Stimulated activated CD4-positive, alpha-beta T cell treated with anti-CD3 and anti-CD28 coated beads, Interleukin-4, amount 100 ng/mL, for 4 hours (primary cell): ENCODE measurements around the gene ERMARD.
A peak's percentile ranks its signal among the peaks of the same experiment; 100 is the strongest.

Experiments
- DNase-seq, 2 experiments: peaks; one replicate each; pipeline ENCODE4 v3.0.0-alpha.2; 2020

ERMARD gene

GRCh38 chr6:169783971-169784820 lies 32.8 kb downstream of the ERMARD start:
- DNase-seq, result no peak

- no peak for DNase-seq
Measured at GRCh38 chr6:169784821-169785340, 33.5 kb downstream of the ERMARD start.

GRCh38 chr6:169785566-169785965 lies 34.1 kb downstream of the ERMARD start:
- no peak for DNase-seq

- DNase-seq, result no peak
Measured at GRCh38 chr6:169786349-169786748, 34.9 kb downstream of the ERMARD start.

GRCh38 chr6:169787797-169788196 lies 36.4 kb downstream of the ERMARD start:
- no peak for DNase-seq

GRCh38 chr6:169788809-169789145 lies 37.4 kb downstream of the ERMARD start:
- DNase-seq, result no peak

- no peak for DNase-seq
Measured at GRCh38 chr6:169789146-169789943, 37.9 kb downstream of the ERMARD start.

- DNase-seq, result peak; percentile 58 to 72
Measured at GRCh38 chr6:169789944-169790927, 38.8 kb downstream of the ERMARD start.

GRCh38 chr6:169791721-169792131 lies 40.3 kb downstream of the ERMARD start:
- no peak for DNase-seq

- no peak for DNase-seq
Measured at GRCh38 chr6:169792306-169793015, 41.0 kb downstream of the ERMARD start.

GRCh38 chr6:169793408-169793807 lies 42.0 kb downstream of the ERMARD start:
- no peak for DNase-seq

- DNase-seq, result no peak
Measured at GRCh38 chr6:169794317-169795055, 43.1 kb downstream of the ERMARD start.

GRCh38 chr6:169795196-169795595 lies 43.8 kb downstream of the ERMARD start:
- no peak for DNase-seq

GRCh38 chr6:169798764-169799473 lies 47.5 kb downstream of the ERMARD start:
- DNase-seq, result no peak

GRCh38 chr6:169799474-169799926 lies 48.1 kb downstream of the ERMARD start:
- no peak for DNase-seq

- no peak for DNase-seq
Measured at GRCh38 chr6:169800116-169800667, 48.8 kb downstream of the ERMARD start.

GRCh38 chr6:169800668-169801395 lies 49.4 kb downstream of the ERMARD start:
- no peak for DNase-seq

- no peak for DNase-seq
Measured at GRCh38 chr6:169801396-169802160, 50.2 kb downstream of the ERMARD start.

- DNase-seq, result no peak
Measured at GRCh38 chr6:169802790-169803189, 51.4 kb downstream of the ERMARD start.
